ENCODE results near the gene PDE12.
"Not testable (repeated sequence)": the region's sequence is repeated elsewhere in the genome, so short reads cannot be mapped to it uniquely, and the experiment has no call there.

PDE12 gene

DNA sequence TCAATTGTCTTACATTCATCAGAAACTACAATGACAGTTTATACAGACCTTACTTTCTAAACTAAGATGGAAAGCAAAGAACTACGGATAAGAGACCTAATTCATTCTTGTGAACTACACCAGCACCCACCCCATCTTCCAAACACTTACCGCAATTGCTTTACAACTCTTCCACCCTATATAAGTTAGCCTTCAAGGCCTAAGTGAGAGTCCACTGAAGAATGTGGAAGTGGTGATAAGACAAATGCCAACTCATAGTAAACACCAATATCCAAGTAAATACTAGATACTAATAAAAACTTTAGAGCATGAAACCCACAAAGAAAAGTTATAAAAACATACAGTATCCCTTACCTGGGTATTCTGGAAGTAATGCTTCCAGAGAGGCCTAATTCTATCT is 27.5 kb downstream of the PDE12 start:
- DNase-seq (ENCODE audit: low spot score), result no peak

DNA sequence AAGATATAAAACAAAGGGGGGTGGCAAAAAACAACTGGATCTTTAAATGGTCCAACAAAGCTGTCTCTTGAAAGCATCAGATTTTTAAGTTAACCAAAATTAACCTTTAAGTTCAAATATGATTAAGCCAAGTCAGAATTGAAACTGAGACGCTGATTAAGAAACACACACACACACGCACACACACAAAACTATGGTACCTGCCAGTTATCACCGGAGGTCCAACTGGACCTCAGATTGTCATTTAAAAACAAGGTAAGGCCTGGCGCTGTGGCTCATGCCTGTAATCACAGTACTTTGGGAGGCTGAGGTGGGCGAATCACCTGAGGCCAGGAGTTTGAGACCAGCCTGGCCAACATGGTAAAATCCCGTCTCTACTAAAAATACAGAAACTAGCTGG is 30.7 kb downstream of the PDE12 start:
- no peak for DNase-seq (ENCODE audit: low spot score)

DNA sequence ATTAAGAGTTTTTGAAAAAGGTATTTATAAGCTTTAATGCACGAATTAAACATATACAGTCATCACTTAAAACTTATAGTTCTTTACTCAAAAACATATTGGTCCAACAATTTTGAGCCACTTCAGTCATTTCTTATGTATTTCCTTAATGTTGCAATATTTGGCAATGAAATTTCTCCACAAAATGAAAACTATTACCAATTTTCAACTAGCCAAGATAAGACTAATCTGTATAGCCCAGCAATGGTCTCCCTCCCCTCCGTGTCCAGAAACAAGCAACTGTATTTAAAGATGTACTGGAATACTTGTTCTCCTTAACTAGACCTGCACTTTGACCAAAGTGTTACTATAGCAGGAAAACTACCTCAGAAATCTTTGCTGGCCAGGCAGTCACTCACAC is 31.8 kb downstream of the PDE12 start:
- no peak for DNase-seq (ENCODE audit: low spot score)

DNA sequence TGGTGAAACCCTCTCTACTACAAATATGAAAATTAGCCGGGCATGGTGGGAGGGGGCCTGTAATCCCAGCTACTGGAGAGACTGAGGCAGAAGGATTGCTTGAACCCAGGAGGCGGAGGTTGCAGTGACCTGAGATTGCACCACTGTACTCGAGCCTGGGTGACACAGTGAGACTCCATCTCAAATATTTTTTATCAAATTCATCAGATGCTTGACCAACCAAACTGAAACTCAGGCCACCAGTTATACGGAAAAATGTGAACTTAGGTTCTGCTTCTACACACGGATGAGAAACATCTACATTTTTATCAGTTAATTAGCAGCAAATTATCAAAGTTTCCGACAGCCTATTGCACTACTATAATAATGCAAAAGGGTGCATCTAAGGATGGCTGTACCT is 36.2 kb downstream of the PDE12 start:
- no peak for DNase-seq (ENCODE audit: low spot score)

DNA sequence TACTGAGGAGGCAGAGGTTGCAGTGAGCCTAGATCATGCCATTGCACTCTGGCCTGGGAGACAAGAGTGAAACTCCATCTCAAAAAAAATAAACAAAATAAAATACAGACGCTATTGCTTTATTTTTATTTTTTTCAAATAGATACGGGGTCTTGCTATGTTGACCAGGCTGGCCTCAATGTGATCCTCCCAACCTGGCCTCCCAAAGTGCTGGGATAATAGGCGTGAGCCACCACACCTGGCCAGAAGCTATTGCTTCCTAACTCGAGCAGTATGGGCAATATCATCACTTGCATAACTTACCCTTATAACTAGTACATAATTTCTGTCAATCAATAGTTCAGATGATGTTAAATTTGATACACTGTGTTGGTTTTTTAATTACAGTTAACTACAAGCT is 38.1 kb downstream of the PDE12 start:
- DNase-seq (ENCODE audit: low spot score), result no peak

DNA sequence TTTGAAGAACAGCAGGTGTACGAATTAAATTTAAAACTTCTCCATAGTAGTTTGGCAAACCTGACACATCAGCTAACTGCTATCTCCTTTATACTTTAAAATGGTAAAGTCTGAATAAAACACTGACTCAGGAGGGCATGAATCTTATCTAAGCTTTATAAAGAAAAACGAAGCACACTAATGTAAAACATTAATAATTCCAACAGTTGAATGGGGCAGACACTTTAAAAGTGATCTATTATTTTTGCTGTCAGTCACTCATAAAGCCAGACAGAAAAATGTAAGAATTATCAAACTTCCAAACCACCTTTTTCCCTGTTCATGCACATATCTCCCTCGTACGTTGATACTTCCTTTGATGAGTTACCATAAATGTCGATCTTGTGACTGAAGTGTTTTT is 38.5 kb downstream of the PDE12 start:
- DNase-seq (ENCODE audit: low spot score), result no peak

DNA sequence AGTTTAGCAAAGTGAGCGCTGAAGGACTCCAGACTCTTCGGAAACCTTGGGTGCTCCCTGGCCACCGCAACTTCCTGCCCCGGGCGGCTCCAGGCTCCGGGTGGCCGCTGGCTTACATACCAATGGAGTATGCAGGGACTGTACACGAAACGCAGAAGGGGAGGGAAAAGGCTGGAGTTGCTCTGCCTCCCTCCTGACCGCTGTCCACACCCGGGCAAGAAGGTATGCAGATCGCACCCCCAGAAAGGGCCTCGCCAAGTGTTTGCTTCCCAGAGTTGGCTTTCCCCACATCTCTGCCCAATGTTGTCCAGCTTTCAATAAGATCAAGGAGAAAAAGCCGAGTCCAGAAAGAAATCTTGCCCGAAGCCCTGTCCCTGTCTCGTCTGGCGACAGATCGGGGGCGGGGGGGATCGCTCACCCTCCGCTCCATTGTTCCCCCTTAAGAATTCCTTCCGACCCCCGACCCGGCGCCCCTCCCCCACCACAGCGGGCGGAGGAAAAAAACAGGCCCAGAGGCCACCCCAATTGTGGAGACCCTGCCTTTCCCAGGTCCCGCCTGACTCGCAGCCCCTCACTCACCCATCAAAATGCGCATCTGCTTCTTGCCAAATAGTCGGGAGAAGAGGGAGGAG is 40.5 kb downstream of the PDE12 start:
- peak; percentile 87 for DNase-seq (ENCODE audit: low spot score)

DNA sequence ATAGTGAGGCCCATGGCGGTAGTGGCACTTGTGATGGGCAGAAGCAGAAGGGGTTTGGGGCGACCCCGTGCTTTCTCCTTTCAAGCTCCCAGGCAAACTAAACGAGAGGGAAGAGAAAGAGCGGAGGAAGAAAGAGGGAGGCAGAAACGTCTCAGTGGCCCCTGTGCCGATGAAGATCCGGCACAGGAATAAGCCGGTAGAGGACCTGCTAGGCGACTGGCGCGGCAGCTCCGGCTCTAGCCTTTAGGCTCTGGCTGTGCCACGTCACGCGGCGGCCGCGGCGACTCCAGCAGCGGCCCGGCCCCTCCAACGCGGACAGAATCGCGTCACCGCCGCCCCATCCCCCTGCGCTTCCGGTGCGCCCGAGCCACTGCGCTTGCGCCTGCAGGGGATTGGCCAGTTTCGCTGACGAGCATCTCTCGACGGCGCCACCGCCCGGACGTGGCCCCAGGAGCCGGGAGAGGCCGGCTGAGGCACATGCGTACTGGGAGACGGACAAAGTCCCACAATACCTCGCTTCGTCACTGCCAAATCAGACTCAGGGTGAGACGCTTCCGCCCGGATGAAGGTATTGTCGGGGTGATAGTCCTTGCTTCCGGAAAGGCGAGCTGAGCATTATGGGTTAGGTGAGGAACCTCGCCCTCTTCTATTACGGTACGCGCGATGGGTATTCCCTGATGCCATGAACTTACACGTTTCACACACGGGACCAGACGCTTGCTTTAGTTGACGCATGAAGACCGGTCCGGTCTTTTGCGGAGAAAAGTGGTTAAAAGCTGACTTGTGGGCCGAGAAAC is 41.3 kb downstream of the PDE12 start, which contains the start of gene ARF4:
Gene ARF4, minus strand, starts transcription at position 218 of the 797 bp plus-strand sequence. Its CDS starts 204 bp downstream, at position 14.
- DNase-seq (ENCODE audit: low spot score), result peak; percentile 100

DNA sequence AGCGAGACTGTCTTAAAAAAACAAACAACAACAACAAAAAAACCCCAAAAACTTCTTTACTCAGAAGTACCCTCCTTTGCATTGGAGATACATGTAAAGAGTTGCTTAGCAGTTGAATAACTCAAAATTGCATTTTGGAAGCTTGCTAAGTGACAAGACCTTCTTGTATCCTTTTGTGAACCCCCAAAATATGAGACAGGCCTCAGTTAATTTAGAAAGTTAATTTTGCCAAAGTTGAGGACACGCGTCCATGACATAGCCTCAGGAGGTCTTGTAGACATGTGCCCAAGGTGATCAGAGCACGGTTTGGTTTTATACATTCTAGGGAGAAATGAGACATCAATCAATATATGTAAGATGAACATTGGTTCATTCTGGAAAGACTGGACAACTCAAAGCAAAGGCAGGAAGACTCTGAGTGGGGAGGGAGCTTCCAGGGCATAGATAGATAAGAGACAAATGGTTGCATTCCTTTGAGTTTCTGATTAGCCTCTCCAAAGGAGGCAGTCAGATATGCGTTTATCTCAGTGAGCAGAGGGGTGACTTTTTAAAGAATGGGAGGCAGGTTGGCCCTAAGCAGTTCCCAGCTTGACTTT is 42.8 kb downstream of the PDE12 start:
- DNase-seq (ENCODE audit: low spot score), result no peak

DNA sequence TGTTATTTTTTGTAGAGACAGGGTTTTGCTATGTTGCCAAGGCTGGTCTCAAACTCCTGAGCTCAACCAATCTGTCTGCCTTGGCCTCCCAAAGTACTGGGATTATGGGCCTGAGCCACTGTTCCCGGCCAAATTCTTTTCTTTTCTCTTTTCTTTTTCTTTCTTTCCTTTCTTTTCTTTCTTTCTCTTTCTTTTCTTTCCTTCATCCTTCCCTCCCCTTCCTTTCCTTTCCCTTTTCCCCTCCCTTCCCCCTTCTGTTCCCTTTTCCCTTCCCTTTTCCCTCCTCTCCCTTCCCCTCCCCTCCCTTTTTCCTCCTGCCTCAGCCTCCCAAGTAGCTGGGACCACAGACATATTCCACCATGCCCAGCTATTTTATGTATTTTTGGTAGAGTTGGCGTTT is 44.1 kb downstream of the PDE12 start:
- no peak for DNase-seq (ENCODE audit: low spot score)

DNA sequence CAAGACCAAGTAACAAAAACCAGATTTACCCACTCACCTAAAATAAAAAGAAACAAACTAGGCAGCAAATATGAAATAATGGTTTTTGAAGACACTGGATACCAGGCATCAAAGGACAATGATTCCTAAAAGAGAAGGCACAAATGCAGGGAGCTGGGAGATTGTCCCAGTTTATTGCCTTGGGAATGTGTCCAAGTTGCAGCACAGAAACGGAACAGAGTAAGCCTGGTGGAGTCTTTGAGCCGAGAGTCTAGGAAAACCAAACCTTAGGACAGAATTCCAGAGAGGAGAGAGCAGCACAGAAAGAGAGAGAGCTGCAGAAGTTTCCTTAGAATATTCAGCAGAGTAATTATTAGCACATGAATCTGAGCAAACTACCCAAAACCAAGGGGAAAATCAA is 48.9 kb downstream of the PDE12 start:
- DNase-seq (ENCODE audit: low spot score), result no peak

DNA sequence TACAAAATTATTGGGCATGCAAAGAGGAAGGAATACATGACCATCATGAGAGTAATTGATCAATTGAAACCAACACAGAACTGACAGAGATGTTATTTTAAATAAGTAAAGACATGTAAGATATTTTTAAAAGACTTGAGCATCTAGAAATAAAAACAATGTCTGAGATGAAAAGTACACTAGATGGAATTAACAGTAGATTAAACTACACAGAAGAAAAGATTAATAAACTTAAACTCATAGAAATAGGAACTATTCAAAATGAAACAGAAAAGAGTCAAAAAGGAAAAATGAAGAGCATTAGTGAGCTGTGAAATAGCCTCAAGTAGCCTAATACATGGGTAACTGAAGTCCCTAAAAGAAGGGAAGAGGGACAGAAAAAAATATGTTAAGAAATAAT is 49.6 kb downstream of the PDE12 start:
- DNase-seq (ENCODE audit: low spot score), result no peak

DNA sequence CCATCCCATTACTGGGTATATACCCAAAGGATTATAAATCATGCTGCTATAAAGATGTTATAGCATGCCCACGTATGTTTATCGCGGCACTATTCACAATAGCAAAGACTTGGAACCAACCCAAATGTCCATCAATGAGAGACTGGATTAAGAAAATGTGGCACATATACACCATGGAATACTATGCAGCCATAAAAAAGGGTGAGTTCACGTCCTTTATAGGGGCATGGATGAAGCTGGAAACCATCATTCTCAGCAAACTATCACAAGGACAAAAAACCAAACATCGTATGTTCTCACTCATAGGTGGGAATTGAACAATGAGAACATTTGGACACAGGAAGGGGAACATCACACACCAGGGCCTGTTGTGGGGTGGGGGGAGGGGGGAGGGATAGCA is 55.8 kb downstream of the PDE12 start:
- DNase-seq (ENCODE audit: low spot score), result not testable (repeated sequence)

DNA sequence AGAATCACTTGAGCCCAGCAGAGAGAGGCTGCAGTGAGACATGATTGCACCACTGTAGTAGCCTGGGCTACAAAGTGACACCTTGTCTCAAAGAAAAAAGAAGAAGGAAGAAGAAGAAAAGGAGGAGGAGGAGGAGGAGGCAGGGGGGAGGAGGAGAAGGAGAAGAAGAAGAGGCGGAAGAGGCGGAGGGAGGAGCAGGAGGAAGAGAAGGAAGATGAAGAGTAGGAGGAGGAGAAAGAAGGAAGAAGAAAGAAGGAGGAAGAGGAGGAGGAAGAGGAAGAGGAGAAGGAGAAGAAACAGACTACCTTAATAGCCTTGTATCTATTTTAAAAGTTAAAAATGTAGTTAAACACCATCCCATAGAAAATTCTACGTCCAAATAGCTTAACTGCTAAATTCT is 60.2 kb downstream of the PDE12 start:
- no peak for DNase-seq (ENCODE audit: low spot score)

All from AG08395 (cell line).